GM12878 (cell line): ENCODE measurements around the gene CFAP54. TPM values are rescaled to one million over a fixed set of nuclear protein-coding genes. Genes with fewer than 3 reads are reported as not detected.

ENCODE experiments used
- ATAC-seq: fragments of 200-7000 bp; cut with Tn5 transposase; 3 replicates; pipeline ENCODE4 v1.9.1; 2020; ENCODE audit warnings: mild to moderate bottlenecking, moderate library complexity
- BruUV-seq: library from RNA; stranded (reverse); fragments of 400-500 nt; replicated peaks from 2 replicates; lab custom pipeline; 2021; lab: Mats Ljungman, UMichigan
- CTCF ChIA-PET: fragments of 300-600 bp; sonication (Branson Sonifier 250); formaldehyde crosslinking; extraction: SDS; loops from one replicate; lab custom pipeline; 2021; ENCODE audit warnings: inconsistent platforms; lab: Yijun Ruan, JAX
- POLR2A ChIA-PET: fragments of 350-600 bp; formaldehyde crosslinking; extraction: SDS; loops from one replicate; lab custom pipeline; 2021; ENCODE audit warnings: inconsistent platforms; lab: Charles Lee
- RAD21 ChIA-PET: fragments of 300-600 bp; sonication (Branson Sonifier 250); formaldehyde crosslinking; loops from one replicate; lab custom pipeline; 2023; ENCODE audit warnings: antibody characterized with exemption; ENCODE audit not compliant: unreplicated experiment; lab: Charles Lee
- SMC1A ChIA-PET: fragments of 300-600 bp; sonication (Branson Sonifier 250); formaldehyde crosslinking; loops from one replicate; lab custom pipeline; 2023; ENCODE audit not compliant: unreplicated experiment, uncharacterized antibody; lab: Charles Lee
- DNase-seq: peaks from one replicate; pipeline ENCODE4 v3.0.0-alpha.2; 2011; ENCODE audit warnings: low read depth, low spot score
- FAIRE-seq: peaks from 3 replicates; lab custom pipeline; 2011; peaks lifted over from hg19 to GRCh38; lab: Jason Lieb, UNC
- H2AFZ ChIP-seq: 2 replicates; pipeline ENCODE4 v1.6.0; 2011; ENCODE audit warnings: low read depth, low read length, control low read depth; ENCODE audit not compliant: control insufficient read depth
- H3K27ac ChIP-seq: 2 replicates; pipeline ENCODE4 v1.5.1; 2011; ENCODE audit warnings: control low read depth; ENCODE audit not compliant: control insufficient read depth, insufficient read depth
- H3K27me3 ChIP-seq, 2 experiments: replicated peaks in 1 of 2; 2 replicates each; pipeline versions ENCODE4 v1.6.0 to v1.6.1; 2011; ENCODE audit warnings: low read length in 1 of 2; ENCODE audit not compliant: control insufficient read depth in 2 of 2, insufficient read depth in 2 of 2
- H3K36me3 ChIP-seq, 2 experiments: 2 replicates each; pipeline ENCODE4 v1.5.1; 2011; ENCODE audit warnings: low read length in 1 of 2; ENCODE audit not compliant: control insufficient read depth in 2 of 2, insufficient read depth in 2 of 2
- H3K4me1 ChIP-seq: 2 replicates; pipeline ENCODE4 v1.6.1; 2011; ENCODE audit warnings: mild to moderate bottlenecking, low read length, moderate library complexity, mixed read lengths; ENCODE audit not compliant: control insufficient read depth, insufficient read depth
- H3K4me2 ChIP-seq: 2 replicates; pipeline ENCODE4 v1.6.0; 2011; ENCODE audit warnings: control low read depth; ENCODE audit not compliant: control insufficient read depth, insufficient read depth
- H3K4me3 ChIP-seq: fragments of 200-600 bp; sonication (generic); 2 replicates; pipeline ENCODE4 v1.5.1; 2016
- H3K79me2 ChIP-seq: 2 replicates; pipeline ENCODE4 v1.6.0; 2011; ENCODE audit warnings: low read length; ENCODE audit not compliant: control insufficient read depth, insufficient read depth
- H3K9ac ChIP-seq: 2 replicates; pipeline ENCODE4 v1.8.0; 2011; ENCODE audit warnings: low read length, control low read depth, mixed read lengths; ENCODE audit not compliant: control insufficient read depth, insufficient read depth
- H3K9me3 ChIP-seq: replicated peaks from 3 replicates; pipeline ENCODE4 v1.5.1; 2011; ENCODE audit warnings: mild to moderate bottlenecking, low read length; ENCODE audit not compliant: control insufficient read depth, insufficient read depth
- H4K20me1 ChIP-seq: 2 replicates; pipeline ENCODE4 v1.6.0; 2011; ENCODE audit not compliant: control insufficient read depth, insufficient read depth
- ATF2 ChIP-seq: IDR thresholded peaks from 2 replicates; pipeline ENCODE4 v1.6.1; 2012; ENCODE audit warnings: low read length, inconsistent platforms
- BRCA1 ChIP-seq: IDR thresholded peaks from 2 replicates; pipeline ENCODE4 v1.6.1; 2011; ENCODE audit warnings: low read depth, low read length, improper control_type of control experiment
- CHD2 ChIP-seq: IDR thresholded peaks from 2 replicates; pipeline ENCODE4 v1.6.1; 2011; ENCODE audit warnings: low read depth, low read length, improper control_type of control experiment, borderline replicate concordance
- CREB1 ChIP-seq: IDR thresholded peaks from 2 replicates; pipeline ENCODE4 v1.6.1; 2012; ENCODE audit warnings: low read depth, mild to moderate bottlenecking, inconsistent platforms
- EP300 ChIP-seq, 2 experiments: fragments of 150-350 bp in 1 of 2; IDR thresholded peaks; 2 replicates each; pipeline ENCODE4 v1.6.1; 2011 to 2012; ENCODE audit warnings: low read depth in 2 of 2, low read length in 2 of 2, borderline replicate concordance in 1 of 2, improper control_type of control experiment in 1 of 2, inconsistent platforms in 1 of 2; ENCODE audit not compliant: control insufficient read depth in 1 of 2
- ETV6 ChIP-seq, 2 experiments: fragments of 450-650 bp in 1 of 2; IDR thresholded peaks in 1 of 2; conservative IDR thresholded peaks in 1 of 2; 2 replicates each; pipeline ENCODE4 v1.6.1; 2014; ENCODE audit warnings: antibody characterized with exemption in 1 of 2, borderline replicate concordance in 1 of 2, low read depth in 1 of 2, mild to moderate bottlenecking in 1 of 2, moderate library complexity in 1 of 2
- EZH2 ChIP-seq: IDR thresholded peaks from 2 replicates; pipeline ENCODE4 v1.6.1; 2012; ENCODE audit warnings: low read depth, mild to moderate bottlenecking, control low read depth, inconsistent platforms, low read length, borderline replicate concordance; ENCODE audit not compliant: control insufficient read depth
- HDAC2 ChIP-seq: fragments of 200-600 bp; sonication (generic); IDR thresholded peaks from 2 replicates; pipeline ENCODE4 v1.6.1; 2017
- POLR2AphosphoS2 ChIP-seq: IDR thresholded peaks from 2 replicates; pipeline ENCODE4 v1.6.1; 2011; ENCODE audit warnings: low read depth, mild to moderate bottlenecking, low read length, improper control_type of control experiment, moderate library complexity
- RELB ChIP-seq: fragments of 450-650 bp; IDR thresholded peaks from 2 replicates; pipeline ENCODE4 v1.6.1; 2017; ENCODE audit warnings: low read depth, mild to moderate bottlenecking, moderate library complexity
- ZBTB40 ChIP-seq: fragments of 450-650 bp; IDR thresholded peaks from 2 replicates; pipeline ENCODE4 v1.6.1; 2016; ENCODE audit warnings: mild to moderate bottlenecking, moderate library complexity, borderline replicate concordance
- ZNF217 ChIP-seq: fragments of 450-650 bp; IDR thresholded peaks from 2 replicates; pipeline ENCODE4 v1.6.1; 2017; ENCODE audit warnings: antibody characterized with exemption, mild to moderate bottlenecking
- ZNF622 ChIP-seq: fragments of 450-650 bp; IDR thresholded peaks from 2 replicates; pipeline ENCODE4 v1.6.1; 2017; ENCODE audit warnings: mild to moderate bottlenecking, inconsistent platforms
- ZZZ3 ChIP-seq: IDR thresholded peaks from 2 replicates; pipeline ENCODE4 v1.6.1; 2011; ENCODE audit warnings: low read depth; ENCODE audit not compliant: control insufficient read depth, insufficient read length
- WGBS: methylation state at CpG from one replicate; pipeline ENCODE4 v1.1.6; 2016; ENCODE audit warnings: low lambda C conversion rate; ENCODE audit not compliant: insufficient replicate concordance, insufficient coverage; ENCODE audit errors: missing lambda C conversion rate; 5-methylcytosine and 5-hydroxymethylcytosine counted together
- in situ Hi-C: fragments of 300-500 bp; cut with MboI; formaldehyde crosslinking; loops from 9 replicates; pipeline ENCODE4 v1.14.3; 2018; ENCODE audit warnings: mixed read lengths
- intact Hi-C: fragments of 100-400 bp; cut with micrococcal nuclease; formaldehyde crosslinking; loops from one replicate; pipeline ENCODE4 v1.14.2; 2022; ENCODE audit not compliant: unreplicated experiment
- polyA plus RNA-seq, 11 experiments: library from polyadenylated mRNA; depleted of rRNA in 4 of 11; unstranded in 6 of 11; stranded (reverse) in 5 of 11; fragments of >200 nt; fragmentation: Nextera tagmentation in 4 of 11; fragmentation: Illumina TruSeq in 1 of 11; extraction: Ambion mirVana in 4 of 11; extraction: Trizol in 1 of 11; gene quantifications; 1 replicate in 1 of 11; 2 replicates in 10 of 11; pipeline versions ENCODE4 v1.2.1 to v1.2.3, GENCODE V29; 2011 to 2016; ENCODE audit warnings: inconsistent platforms in 2 of 11, missing spikeins in 2 of 11, low read depth in 1 of 11
- total RNA-seq, 4 experiments: library from RNA; depleted of rRNA in 3 of 4; stranded (reverse); fragments of >200 nt in 3 of 4; fragmentation: Illumina TruSeq in 1 of 4; extraction: Trizol in 1 of 4; gene quantifications; 2 replicates each; pipeline versions ENCODE4 v1.2.1 to v1.2.3, GENCODE V29; 2013 to 2021

The CFAP54 gene
- total and polyA plus RNA-seq, 10 of the 15 experiments (the other 5 are each of a cell fraction or from before 2014, with no cell fraction given): 0.19 to 1.5 (median 0.56) TPM

DNA sequence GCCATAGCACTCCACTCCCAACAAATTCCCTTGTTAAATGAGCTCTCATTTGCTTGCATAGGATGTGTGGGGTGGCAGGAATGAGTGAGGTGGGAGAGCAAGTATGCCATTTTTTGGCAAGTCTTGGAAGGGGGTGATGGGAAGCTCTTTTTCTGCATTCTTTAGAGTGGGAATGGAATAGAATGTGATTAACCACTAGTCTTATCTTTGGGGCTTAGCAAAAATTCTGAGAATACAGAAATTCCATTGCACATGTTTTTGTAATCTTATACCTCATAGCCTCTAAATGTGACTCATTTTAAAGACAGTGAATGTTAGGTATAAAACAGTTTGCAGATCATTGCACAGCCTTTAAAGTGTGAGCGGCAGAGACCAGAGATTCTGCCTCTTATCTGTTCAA, 389.3 kb downstream of the CFAP54 start:
- Histone ChIP-seq H3K4me2 (no peak overlapping the region), H3K27me3 (peaks cover 0 to 2% of the 10 kb centered on the region in 2 experiments; a peak in 1 of 4 replicates), H3K79me2 (no peaks in the 10 kb centered on the region), H2AFZ (no peak overlapping the region), H3K9me3 (no peaks in the 10 kb centered on the region; the same call in 2 of the 3 replicates), H3K27ac (no peak overlapping the region), H4K20me1 (no peaks in the 10 kb centered on the region), H3K4me1 (no peaks in the 10 kb centered on the region), H3K9ac (no peak overlapping the region), H3K4me3 (no peak overlapping the region), H3K36me3 (no peaks in the 10 kb centered on the region)
- intact Hi-C loops (no loop called here), in situ Hi-C loops (no loop called here)
- no TSS peak for BruUV-seq
- POLR2A ChIA-PET: no interaction called here
- SMC1A ChIA-PET: no interaction called here
- RAD21 ChIA-PET: no interaction called here
- DNase-seq (no peak), FAIRE-seq (no peak), ATAC-seq (no peak)
- no peak for TF ChIP-seq ETV6 (conservative IDR thresholded peaks at IDR 0.05 in 1 of 2, IDR thresholded peaks at IDR 0.05 in 1 of 2; ENCODE audit: borderline replicate concordance in 1 of 2, low read depth in 1 of 2)
- TF ChIP-seq EZH2: no peak
- no peak for TF ChIP-seq EP300 (IDR thresholded peaks at IDR 0.05; ENCODE audit: borderline replicate concordance in 1 of 2, control insufficient read depth in 1 of 2, low read depth in 2 of 2, low read length in 2 of 2)
- no peak for TF ChIP-seq ATF2
- TF ChIP-seq RELB: no peak
- no peak for TF ChIP-seq CHD2
- TF ChIP-seq CREB1: no peak
- TF ChIP-seq ZBTB40: no peak
- no peak for TF ChIP-seq HDAC2
- no peak for TF ChIP-seq ZZZ3
- TF ChIP-seq BRCA1: no peak
- no peak for TF ChIP-seq ZNF217
- no peak for TF ChIP-seq ZNF622
- no peak for TF ChIP-seq POLR2AphosphoS2
- WGBS: 44% methylated on average over 1 of the region's 1 CpG
- CTCF ChIA-PET: interaction anchor here (1.0 kb wide), 1 partner anchor 84 kb away, joined by 3 read pairs; no protein-coding TSS in a partner anchor
